Kidney (tissue), 14 donors: ENCODE results near the gene OSBPL2. TPM values are rescaled to one million over a fixed set of nuclear protein-coding genes. Genes with fewer than 3 reads are reported as not detected.

ENCODE experiments used
- DNase-seq, 5 donors: peaks; one replicate each; pipeline ENCODE4 v3.0.0-alpha.2; 2013 to 2020
- FAIRE-seq: peaks from 2 replicates; lab custom pipeline; 2012; peaks lifted over from hg19 to GRCh38; lab: Jason Lieb, UNC
- H3K27ac ChIP-seq, 2 donors: one replicate each; pipeline ENCODE4 v1.7.0; 2013; ENCODE audit warnings: low read depth in 2 of 2, low read length in 2 of 2, inconsistent platforms in 1 of 2
- H3K27me3 ChIP-seq: one replicate; pipeline ENCODE4 v1.7.1; 2013; ENCODE audit warnings: low read length, inconsistent platforms; ENCODE audit not compliant: control insufficient read depth, insufficient read depth
- H3K36me3 ChIP-seq, 3 donors: one replicate each; pipeline versions ENCODE4 v1.7.0 to v1.7.1; 2013; ENCODE audit warnings: low read length in 3 of 3, control low read depth in 1 of 3, inconsistent platforms in 1 of 3; ENCODE audit not compliant: insufficient read depth in 3 of 3, control insufficient read depth in 2 of 3
- H3K4me1 ChIP-seq, 3 donors: one replicate each; pipeline versions ENCODE4 v1.7.0 to v1.7.1; 2013; ENCODE audit warnings: low read length in 3 of 3, inconsistent platforms in 1 of 3, low read depth in 1 of 3; ENCODE audit not compliant: control insufficient read depth in 2 of 3, insufficient read depth in 2 of 3
- H3K4me3 ChIP-seq, 3 donors: one replicate each; pipeline versions ENCODE4 v1.7.0 to v1.8.1; 2013; ENCODE audit warnings: low read length in 3 of 3, control low read depth in 1 of 3, inconsistent platforms in 1 of 3
- H3K9ac ChIP-seq, 3 donors: one replicate each; pipeline versions ENCODE4 v1.7.0 to v1.7.1; 2013; ENCODE audit warnings: low read length in 3 of 3, control low read depth in 1 of 3, inconsistent platforms in 1 of 3
- H3K9me3 ChIP-seq, 3 donors: one replicate each; pipeline versions ENCODE4 v1.7.0 to v1.7.1; 2013; ENCODE audit warnings: low read length in 3 of 3, control low read depth in 1 of 3, inconsistent platforms in 1 of 3; ENCODE audit not compliant: control insufficient read depth in 2 of 3, insufficient read depth in 1 of 3
- CTCF ChIP-seq: IDR thresholded peaks from 3 replicates; pipeline ENCODE4 v1.5.1; 2012; ENCODE audit warnings: mild to moderate bottlenecking, moderate library complexity, borderline replicate concordance; ENCODE audit not compliant: insufficient read depth; ENCODE audit errors: extremely low read depth
- intact Hi-C: fragments of 100-400 bp; cut with DNase I; formaldehyde crosslinking; loops from one replicate; pipeline ENCODE4 v1.11.1; 2022
- microRNA-seq: library from miRNA; unstranded; fragments of <30 nt; microRNA quantifications from one replicate; pipeline ENCODE4 v1.2.0, GENCODE V29; 2020
- polyA plus RNA-seq: library from polyadenylated mRNA; stranded (reverse); fragments of 350-450 nt; fragmentation: Illumina TruSeq; extraction: RNeasy Lipid Tissue Mini Kit (QIAGEN cat#74804); gene quantifications from one replicate; pipeline ENCODE4 v1.2.3, GENCODE V29; 2014; ENCODE audit warnings: low read depth, low replicate concordance; ENCODE audit not compliant: insufficient read depth
- total RNA-seq: library from RNA; stranded (reverse); fragmentation: NEBNext Ultra II Directional; extraction: Animal tissue kit (Norgen Biotek cat#: 25700); gene quantifications from one replicate; pipeline ENCODE4 v1.2.1, GENCODE V29; 2021
- donor health status: control.
- donor health status: control.
- donor health status: control.
- donor health status: control.
- donor health status: control.
- donor health status: DM: yes; HTN: yes; CAD: no.
- donor health status: Normal renal cell carcinoma (clear cell type).

The OSBPL2 gene
- total and polyA plus RNA-seq, 2 donors from 2014 or later, result 20.4 to 57.1 TPM

DNA sequence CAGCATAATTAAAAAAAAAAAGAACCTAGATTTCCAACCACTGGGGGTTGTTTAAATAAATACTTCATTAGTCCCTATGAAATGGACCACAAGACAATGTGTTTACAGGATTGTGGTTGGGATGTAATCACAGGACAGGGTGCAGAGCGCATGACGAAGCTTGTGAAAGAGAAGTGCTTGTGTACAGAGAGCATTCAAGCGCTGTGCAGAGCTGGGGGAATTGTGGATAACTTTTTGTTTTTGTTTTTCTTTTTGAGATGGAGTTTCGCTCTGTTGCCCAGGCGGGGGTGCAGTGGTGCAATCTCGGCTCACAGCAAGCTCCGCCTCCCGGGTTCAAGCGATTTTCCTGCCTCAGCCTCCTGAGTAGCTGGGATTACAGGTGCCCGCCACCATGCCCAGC, 106.5 kb downstream of the OSBPL2 start:
- H3K4me1 ChIP-seq, result no peaks in the 10 kb centered on the region
- H3K27me3 ChIP-seq, result no peaks in the 10 kb centered on the region
- H3K9ac ChIP-seq, result no peak overlapping the region
- peaks cover 0 to 29% (median 6%) of the 10 kb centered on the region in 3 donors for H3K36me3 ChIP-seq
- TF ChIP-seq CTCF, result no peak
- no peaks in the 10 kb centered on the region for H3K9me3 ChIP-seq
- intact Hi-C loops, result no loop called here
- no peak overlapping the region for H3K4me3 ChIP-seq
- no peak for FAIRE-seq
- no peak for DNase-seq
- H3K27ac ChIP-seq, result no peak overlapping the region

Small RNA genes lying within 50 kb of the gene (microRNA-seq; reads per million reads assigned to microRNA genes)
- not detected for gene MIR4758

Other genes starting within 250 kb of the OSBPL2 start
- 18.4 TPM for gene TAF4, start 172.6 kb upstream of the OSBPL2 start, total RNA-seq
- 3.7 TPM for gene TAF4, start 172.6 kb upstream of the OSBPL2 start, polyA plus RNA-seq
- gene LSM14B, start 116.0 kb upstream of the OSBPL2 start, total RNA-seq, result 31.6 TPM
- gene LSM14B, start 116.0 kb upstream of the OSBPL2 start, polyA plus RNA-seq, result 18.0 TPM
- gene PSMA7, start 95.1 kb upstream of the OSBPL2 start, total RNA-seq, result 190 TPM
- 315 TPM for gene PSMA7, start 95.1 kb upstream of the OSBPL2 start, polyA plus RNA-seq
- gene SS18L1, start 94.8 kb upstream of the OSBPL2 start, total RNA-seq, result 12.0 TPM
- gene SS18L1, start 94.8 kb upstream of the OSBPL2 start, polyA plus RNA-seq, result 6.5 TPM
- gene MTG2, start 55.5 kb upstream of the OSBPL2 start, total RNA-seq, result 36.1 TPM
- 45.2 TPM for gene MTG2, start 55.5 kb upstream of the OSBPL2 start, polyA plus RNA-seq
- not detected for gene HRH3, start 18.2 kb upstream of the OSBPL2 start, total RNA-seq
- not detected for gene HRH3, start 18.2 kb upstream of the OSBPL2 start, polyA plus RNA-seq
- 64.4 TPM for gene ADRM1, start 64.5 kb downstream of the OSBPL2 start, total RNA-seq
- gene ADRM1, start 64.5 kb downstream of the OSBPL2 start, polyA plus RNA-seq, result 79.4 TPM
- 342 TPM for gene LAMA5, start 128.8 kb downstream of the OSBPL2 start, total RNA-seq
- gene LAMA5, start 128.8 kb downstream of the OSBPL2 start, polyA plus RNA-seq, result 94.0 TPM
- 1,221 TPM for gene RPS21, start 148.6 kb downstream of the OSBPL2 start, total RNA-seq
- 2,336 TPM for gene RPS21, start 148.6 kb downstream of the OSBPL2 start, polyA plus RNA-seq
- 4.5 TPM for gene CABLES2, start 168.8 kb downstream of the OSBPL2 start, total RNA-seq
- gene CABLES2, start 168.8 kb downstream of the OSBPL2 start, polyA plus RNA-seq, result 2.0 TPM
- 0.13 TPM for gene RBBP8NL, start 189.0 kb downstream of the OSBPL2 start, total RNA-seq
- 1.5 TPM for gene RBBP8NL, start 189.0 kb downstream of the OSBPL2 start, polyA plus RNA-seq
- 1.0 TPM for gene GATA5, start 237.5 kb downstream of the OSBPL2 start, total RNA-seq
- 6.9 TPM for gene GATA5, start 237.5 kb downstream of the OSBPL2 start, polyA plus RNA-seq